Stimulated activated naive CD4-positive, alpha-beta T cell (primary cell): ENCODE measurements around the gene RASD2.
A peak's percentile ranks its signal among the peaks of the same experiment; 100 is the strongest.
"Not testable (repeated sequence)": the region's sequence is repeated elsewhere in the genome, so short reads cannot be mapped to it uniquely, and the experiment has no call there.

Experiments used
- DNase-seq, 6 experiments: peaks; one replicate each; lab custom pipeline; 2025; lab: John Stamatoyannopoulos, UW

RASD2 gene, protein sequence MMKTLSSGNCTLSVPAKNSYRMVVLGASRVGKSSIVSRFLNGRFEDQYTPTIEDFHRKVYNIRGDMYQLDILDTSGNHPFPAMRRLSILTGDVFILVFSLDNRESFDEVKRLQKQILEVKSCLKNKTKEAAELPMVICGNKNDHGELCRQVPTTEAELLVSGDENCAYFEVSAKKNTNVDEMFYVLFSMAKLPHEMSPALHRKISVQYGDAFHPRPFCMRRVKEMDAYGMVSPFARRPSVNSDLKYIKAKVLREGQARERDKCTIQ

DNA sequence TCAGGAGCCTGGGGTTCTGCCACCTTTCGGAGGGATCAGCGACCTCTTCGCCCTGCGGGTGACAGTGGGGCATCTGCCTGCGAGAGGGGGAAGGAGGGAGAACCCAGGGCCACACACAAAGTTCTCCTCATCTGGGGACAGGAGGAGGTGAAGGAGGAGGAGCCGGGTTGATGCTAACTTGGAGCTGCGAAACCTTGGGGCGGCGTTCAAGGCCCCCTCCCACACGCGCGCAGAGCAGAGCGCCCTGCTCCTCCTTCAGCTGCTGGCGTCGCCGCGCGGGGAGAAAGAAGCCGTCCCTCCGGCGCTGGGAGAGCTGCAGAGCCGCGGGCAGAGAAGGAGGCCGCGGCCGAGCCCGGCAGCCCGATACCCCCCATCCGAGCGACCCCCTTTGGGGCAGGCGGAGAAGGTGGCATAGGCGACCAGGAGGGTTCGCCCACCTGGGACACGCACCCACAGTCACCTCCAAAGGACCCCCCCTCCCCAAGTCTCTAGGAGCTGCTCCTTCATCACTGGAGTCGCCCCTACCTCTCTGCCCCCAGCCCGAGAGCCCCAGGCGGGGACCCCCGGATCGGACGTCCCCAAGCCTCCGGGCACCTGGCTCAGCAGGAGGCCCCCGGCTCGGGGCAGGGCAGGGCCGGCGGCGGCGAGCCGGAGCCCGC, at the start of gene RASD2:
RASD2 (plus strand) TSS at position 237 of the 659 bp plus-strand sequence. CDS start 5,979 bp downstream, outside the sequence.
- peak in 4 of 6 experiments; percentile 20 to 56 (median 43) for DNase-seq

DNA sequence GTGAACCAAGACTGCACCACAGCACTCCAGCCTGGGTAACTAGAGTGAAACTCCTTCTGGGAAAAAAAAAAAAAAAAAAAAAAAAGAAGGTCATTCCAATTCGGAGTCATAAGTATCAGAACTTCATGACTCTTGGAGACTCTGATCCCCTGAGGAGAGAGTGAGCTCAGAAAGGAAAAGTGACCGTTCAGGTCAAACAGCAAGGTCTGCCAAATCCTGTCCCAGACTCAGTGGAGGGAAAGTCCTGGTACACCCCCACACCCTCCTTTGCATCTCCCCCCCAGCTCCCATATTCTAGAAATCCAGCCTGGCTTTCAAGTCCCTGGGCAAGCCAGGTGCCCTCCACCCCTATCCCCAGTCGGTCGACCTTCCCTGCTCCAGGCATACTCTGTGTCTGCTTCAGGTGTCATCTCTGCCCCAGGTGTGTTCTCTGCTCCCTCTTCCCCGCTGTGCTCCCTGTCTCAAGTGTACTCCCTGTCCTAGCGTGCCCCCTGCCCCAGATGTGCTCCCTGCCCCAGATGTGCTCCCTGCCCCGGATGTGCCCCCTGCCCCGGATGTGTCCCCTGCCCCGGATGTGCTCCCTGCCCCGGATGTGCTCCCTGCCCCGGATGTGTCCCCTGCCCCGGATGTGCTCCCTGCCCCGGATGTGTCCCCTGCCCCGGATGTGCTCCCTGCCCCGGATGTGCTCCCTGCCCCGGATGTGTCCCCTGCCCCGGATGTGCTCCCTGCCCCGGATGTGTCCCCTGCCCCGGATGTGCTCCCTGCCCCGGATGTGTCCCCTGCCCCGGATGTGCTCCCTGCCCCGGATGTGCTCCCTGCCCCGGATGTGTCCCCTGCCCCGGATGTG, 49.3 kb upstream of the RASD2 start:
- not testable (repeated sequence) for DNase-seq

DNA sequence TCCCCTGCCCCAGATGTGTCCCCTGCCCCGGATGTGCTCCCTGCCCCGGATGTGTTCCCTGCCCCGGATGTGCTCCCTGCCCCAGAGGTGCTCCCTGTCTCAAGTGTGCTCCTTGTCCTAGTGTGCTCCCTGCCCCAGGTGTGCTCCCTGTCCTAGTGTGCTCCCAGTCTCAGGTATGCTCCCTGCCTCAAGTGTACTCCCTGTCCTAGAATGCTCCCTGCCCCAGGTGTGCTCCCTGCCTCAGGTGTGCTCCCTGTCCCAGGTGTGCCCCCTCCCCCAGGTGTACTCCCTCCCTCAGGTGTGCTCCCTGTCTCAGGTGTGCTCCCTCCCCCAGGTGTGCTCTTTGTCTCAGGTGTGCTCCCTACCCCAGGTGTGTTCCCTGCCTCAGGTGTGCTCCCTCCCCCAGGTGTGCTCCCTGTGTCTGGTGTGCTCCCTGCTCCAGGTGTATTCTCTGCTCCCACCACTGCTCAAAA, 48.7 kb upstream of the RASD2 start:
- DNase-seq: no peak

DNA sequence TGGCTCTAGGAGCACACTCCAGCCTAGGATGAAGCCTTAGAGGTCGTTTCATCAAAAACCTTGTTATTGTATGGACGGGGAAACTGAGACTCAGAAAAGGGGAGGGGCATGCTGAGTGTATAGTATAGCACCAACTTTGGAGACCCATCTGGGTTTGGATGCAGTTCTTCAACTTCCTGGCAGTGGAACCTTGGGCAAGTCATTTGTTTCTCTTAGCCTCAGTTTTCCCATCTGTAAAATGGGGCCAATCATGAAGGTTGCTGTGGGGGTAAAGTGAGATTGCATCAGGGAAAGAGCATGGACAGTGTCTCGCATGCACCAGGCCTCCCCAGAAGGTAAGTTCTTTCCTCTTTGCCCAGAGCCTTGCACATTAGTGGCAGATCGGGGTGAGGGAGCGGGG, 47.6 kb upstream of the RASD2 start:
- no peak for DNase-seq

DNA sequence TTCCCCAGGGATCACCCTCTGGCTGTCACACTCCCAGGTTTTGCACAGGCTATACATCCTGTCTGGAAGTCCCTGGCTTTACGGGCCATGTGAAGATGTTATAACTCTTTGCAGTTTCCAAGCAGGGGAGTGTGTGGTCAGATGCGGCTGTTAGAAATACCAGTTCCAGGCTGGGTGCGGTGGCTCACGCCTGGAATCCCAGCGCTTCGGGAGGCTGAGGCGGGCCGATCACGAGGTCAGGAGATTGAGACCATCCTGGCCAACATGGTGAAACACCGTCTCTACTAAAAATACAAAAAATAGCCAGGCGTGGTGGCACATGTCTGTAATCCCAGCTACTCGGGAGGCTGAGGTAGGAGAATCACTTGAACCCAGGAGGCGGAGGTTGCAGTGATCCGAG, 44.9 kb upstream of the RASD2 start:
- DNase-seq: not testable (repeated sequence)

DNA sequence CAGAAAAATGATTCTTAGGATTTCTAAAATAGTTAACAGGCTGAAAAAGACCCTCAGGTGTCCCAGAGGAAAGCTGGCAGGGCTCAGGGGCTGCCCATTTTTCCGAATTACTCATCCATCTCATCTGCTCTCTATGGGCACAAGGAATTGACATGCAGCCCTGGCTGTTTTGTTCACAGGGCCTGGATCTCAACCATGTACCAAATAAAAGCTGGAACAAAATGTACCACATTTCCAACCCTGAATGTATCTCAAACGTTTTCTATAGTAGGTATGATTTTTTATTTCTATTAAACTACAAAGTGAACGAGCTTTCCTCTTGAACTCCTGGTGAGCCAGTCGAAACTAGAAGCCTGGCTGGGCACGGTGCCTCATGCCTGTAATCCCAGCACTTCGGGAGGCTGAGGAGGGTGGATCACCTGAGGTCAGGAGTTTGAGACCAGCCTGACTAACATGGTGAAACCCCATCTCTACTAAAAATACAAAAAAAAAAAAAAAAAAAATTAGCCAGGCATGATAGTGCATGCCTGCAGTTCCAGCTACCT, 43.8 kb upstream of the RASD2 start:
- DNase-seq: no peak

DNA sequence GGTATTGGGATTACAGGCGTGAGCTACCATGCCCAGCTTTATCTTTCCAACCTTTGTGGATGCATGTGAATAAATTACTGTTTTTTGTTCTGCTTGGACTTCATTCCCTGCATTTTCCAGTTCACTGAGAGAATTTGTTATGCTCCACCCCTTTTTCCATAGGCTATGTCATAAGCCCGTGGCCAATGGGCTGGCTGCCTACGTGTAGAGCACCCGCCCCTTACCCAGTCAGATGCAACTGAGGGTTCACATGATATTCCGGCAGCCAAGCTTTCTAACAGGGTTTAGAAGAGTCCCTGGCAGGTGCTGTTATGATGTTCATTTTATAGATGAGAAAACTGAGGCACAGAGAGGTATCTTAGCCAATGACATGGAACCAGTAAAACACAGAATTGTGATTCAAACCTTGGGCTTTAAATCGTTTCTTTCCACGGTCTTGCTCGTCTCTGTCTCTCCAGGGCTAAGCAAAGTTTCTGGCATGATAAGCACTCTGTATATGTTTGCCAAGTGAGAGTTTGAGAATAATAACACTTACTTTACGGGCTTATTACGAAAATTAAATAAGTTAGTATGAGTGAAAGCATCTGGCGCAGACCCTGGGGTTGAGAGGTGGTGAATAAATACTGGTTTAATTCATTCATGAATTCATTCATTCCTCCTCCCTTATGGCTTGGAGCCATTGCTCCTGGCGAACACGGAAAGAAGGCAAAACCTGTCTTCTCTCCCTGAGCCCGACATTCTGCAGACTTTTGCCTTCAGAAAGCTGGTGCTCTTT, 42.4 kb upstream of the RASD2 start:
- no peak for DNase-seq

DNA sequence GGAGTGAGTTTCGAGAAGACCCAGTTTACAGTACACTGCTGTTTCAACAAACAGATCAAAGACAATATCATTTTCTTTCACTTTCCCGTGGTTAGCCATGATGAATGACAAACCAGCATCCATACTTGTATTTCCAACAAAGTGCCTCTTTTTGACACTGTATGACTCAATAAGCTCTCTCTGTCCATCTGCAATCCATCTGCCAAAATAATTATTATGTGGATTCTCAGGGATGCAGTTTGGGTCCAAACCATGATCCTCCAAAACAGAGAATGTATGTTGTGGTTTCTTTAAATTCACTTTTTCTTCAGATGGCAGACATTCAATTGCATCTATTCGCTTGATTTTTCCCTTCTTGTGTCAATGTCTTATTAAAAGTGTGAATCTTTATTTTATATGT, 37.8 kb upstream of the RASD2 start:
- no peak for DNase-seq

DNA sequence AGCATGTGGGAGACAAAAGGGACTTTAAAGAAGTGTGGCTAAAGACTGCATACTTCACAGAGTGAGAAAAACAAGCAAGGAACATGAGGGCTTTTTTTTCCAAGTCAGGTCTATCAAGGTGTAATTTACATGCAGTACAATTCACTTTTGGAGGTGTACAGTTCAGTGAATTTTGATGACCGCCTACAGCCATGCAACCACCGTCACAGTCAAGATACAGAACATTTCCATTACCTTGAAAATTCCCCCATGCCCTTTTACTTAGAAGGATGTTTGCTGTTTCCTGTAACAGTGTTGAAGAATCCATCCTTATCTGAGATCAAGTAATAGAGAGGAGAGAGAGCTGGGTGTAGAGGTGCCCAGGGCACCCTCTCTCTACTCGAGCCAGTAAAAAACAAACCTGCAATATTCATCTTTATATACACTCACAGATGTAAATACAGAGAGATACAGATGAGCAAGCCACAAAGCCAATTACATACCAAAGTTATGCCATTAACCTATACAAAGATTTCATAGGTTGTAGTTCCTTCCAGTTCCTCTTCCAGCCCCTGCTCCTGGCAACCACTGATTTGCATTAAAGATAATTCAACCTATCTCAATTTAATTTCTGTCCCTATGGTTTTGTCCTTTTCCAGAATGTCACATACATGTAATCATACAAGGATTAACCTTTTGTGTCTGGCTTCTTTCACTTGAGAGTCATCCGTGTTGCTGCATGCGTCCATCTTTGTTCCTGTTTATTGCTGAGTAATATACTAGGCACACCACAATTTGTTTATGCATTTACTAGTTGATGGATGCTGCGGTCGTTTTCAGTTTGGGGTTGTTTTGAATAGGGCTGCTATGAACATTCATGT, 35.0 kb upstream of the RASD2 start:
- no peak for DNase-seq

DNA sequence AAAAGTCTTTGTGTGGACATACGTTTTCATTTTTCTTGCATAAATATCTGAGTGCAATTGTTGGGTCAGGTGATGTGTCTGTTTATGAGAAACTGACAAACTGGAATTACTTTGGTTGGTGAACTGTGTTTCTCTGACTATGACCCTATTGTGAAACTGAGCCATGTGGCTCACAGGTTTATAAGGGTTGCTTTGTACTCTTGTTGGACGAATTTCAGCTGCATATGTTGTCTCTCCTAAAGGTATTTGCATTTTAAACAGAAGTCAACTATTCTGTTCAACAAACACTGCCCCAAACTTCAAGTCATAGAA, 34.4 kb upstream of the RASD2 start:
- DNase-seq: no peak

DNA sequence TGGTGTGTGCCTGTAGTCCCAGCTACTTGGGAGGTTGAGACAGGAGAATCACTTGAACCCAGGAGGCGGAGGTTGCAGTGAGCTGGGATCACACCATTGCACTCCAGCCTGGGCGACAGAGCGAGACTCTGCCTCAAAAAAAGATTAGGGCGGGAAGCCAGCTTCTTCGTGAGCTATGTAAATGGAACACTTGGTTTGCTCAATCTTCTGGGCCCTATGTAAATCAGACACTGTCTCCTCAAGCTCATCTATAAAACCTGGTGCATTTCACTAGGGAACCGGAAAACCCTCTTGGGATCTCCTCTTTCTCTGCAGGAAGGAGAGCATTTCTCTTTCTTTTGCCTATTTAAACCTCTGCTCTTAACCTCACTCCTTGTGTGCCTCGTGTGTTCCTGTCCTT, 32.8 kb upstream of the RASD2 start:
- not testable (repeated sequence) for DNase-seq

DNA sequence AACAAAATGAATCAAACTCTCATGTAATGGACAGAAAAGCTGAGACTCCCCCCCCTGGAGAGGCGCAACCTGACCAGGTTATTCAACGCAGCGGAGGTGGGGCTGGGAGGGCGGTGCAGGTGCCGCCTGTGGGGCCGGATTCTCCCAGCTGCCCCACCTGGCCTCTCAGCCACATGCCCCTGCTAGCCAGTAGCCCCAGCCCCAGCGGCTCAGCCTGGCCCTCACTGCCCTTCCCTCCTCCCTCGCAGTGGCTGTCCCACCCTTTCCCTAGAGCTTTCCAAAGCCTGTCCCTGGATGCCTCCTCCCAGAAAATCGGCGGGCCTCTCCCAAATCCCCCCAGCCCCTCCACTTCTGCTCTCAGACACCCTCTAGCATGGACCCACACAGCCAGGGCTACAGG, 31.2 kb upstream of the RASD2 start:
- no peak for DNase-seq

DNA sequence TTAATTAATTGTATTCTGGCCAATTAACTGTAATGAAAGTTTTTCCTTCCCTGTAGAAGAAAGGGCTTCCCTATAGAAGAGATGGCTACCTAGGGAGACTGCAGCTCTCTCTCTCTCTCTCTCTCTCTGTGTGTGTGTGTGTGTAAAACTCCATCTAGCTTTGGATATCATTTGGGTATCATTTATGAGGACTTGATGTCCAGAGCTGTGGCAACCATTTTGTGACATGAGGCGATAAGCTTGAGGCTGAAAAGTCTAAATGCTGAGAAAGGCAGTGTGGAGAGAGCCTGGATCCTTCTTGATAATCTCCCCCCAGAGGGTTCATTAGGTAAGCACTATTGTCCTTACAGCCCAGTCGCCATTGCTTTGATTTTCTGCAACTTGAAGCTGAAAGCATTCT, 30.7 kb upstream of the RASD2 start:
- no peak for DNase-seq

DNA sequence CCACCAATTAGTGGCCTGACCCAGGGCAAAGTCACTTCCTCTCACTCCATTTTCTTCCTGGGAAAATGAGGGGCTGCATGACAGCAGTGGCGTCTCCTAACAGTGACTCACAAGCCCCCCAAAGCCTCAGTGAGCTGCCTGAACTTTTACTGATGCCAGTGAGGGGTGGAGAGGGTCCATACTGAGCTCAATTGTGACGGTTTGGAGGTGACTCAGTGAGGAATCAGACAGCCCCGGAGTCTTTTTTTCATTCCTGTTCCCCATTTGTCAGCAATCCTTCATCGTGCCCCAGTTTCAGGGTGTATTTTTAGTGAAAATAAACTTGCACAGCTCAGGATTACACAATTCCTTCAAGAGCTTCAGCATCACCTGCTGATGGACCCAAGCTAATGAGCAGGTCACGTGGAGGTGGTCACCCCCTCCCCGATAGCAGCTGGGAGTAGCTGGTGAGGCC, 30.1 kb upstream of the RASD2 start:
- DNase-seq: no peak

DNA sequence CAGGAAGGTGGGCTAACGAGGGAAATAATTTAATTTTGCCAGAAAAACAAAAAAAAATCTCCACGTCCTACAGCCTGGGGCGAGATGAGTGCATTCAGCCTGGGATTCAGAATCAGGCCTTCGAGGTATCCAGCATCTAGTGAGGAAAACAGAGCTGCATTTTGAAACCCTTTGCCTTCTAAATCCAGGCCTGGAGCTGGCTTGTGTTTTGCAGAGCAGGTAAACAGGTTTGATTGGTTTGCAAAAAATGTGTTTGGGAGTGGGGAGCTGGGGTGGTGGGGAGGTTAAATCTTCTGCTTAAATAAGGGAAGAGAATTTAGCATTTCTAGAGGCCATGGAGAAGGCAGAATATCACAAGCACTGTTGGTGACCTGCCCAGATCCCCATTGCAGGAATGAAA, 29.7 kb upstream of the RASD2 start:
- DNase-seq: no peak

DNA sequence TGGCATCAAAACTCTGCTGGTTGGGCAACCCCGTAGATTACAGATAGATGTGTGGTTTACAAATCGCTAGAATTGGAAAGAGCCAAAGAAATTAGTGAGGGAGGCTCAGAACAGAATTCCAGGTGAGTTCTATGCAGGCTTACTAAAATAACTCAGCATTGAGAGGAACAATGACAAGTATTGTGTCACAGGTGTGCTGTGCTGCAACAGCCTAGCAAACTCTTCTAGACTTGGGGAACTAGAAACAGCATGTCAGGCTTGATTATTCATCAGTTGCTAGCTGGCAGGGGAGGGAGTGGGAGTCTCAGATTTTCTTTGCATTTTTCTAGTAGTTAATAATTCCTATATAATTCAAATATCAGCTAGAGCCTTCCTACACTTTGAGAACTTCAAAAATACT, 26.3 kb upstream of the RASD2 start:
- DNase-seq: no peak

DNA sequence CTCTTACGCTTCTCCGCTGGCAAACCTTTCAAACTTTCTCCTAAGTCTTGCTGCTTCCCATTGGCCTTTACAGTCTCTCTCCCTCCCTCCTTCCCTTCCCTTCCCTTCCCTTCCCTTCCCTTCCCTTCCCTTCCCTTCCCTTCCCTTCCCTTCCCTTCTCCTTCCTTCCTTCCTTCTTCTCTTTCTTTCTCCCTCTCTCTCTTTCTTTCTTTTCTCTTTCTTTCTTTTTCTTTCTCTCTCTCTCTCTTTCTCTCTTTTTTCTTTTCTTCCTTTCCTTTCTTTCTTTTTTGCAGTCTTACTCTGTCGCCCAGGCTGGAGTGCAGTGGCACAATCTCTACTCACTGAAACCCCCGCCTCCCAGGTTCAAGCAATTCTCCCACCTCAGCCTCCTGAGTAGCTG, 24.7 kb upstream of the RASD2 start:
- not testable (repeated sequence) for DNase-seq

DNA sequence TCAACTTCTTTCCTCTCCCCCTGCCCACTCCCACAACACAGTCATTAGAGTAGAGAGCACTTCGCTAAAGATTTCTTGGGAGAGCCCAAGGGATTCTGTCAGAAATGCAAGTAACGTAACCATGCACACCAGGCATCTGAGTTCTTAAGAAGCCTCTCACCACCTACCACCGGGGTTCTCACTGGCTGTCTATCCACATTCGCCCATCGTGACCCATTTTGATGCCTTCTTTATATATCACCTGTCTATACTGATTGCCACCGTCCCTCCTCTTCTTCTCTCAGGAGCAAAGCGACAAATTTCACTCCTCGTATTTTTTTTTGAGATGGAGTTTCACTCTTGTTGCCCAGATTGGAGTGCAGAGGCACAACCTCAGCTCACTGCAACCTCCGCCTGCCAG, 23.9 kb upstream of the RASD2 start:
- no peak for DNase-seq

DNA sequence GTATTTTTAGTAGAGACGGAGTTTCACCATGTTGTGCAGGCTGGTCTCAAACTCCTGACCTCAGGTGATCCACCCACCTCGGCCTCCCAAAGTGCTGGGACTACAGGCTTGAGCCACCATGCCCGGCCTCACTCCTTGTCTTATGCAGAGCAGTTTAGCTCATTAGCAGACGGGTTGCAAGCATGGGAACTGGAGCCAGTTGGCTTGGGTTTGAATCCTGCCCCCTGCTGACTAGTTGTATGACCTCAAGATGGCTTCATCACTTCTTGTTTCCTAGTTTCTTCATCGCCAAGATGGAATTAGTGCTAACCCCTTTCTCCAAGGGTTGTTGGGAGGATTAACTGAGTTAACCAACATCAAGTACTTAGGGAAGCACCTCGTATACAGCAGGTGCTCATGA, 23.4 kb upstream of the RASD2 start:
- no peak for DNase-seq

DNA sequence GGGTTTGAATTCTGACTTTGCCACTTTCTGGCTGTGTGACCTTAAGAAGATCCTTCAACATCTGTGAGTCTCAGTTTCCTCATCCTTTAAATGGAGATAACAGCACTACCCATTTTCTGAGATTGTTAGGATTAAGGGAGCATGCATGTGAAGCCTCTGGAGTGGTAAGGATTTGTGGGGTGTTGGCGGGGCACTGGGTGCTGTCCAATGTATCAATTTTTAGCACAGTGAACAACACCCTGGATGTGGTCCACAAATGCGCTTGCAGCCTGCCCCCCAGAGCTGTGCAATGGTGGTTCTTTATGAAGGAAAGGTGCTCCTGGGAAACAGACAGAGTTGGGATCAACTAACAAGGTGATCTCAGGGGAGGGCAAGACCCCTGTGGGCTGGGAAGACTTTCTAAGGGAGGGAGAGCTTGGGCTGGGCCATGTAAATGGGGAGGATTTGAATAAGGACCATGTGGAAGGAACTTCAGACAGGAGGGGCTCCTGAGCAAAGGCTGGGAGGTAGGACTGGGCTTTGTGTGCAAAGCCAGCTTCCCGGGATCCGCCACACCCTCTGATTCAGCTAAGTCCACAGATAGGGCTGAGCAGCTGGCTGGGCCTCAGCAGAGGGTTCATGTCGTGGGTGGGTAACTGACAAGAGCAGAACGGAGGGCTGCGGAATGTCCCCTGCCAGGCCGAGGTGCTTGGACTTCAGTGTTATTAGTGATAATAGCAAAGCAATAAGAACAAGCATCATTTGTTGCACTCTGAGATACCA, 22.7 kb upstream of the RASD2 start:
- DNase-seq: no peak
